ENCODE data around the gene SCGB1C2.
"Not testable (repeated sequence)": the region's sequence is repeated elsewhere in the genome, so short reads cannot be mapped to it uniquely, and the experiment has no call there.

The SCGB1C2 gene

GRCh38 chr17:137166-137807, at the start of gene SCGB1C2:
SCGB1C2 (plus strand) TSS chr17:137569; CDS start chr17:137591, 22 bp downstream.
- DNase-seq (ENCODE audit: low read depth in 1 of 2, low spot score in 1 of 2) = not testable (repeated sequence)

DNA sequence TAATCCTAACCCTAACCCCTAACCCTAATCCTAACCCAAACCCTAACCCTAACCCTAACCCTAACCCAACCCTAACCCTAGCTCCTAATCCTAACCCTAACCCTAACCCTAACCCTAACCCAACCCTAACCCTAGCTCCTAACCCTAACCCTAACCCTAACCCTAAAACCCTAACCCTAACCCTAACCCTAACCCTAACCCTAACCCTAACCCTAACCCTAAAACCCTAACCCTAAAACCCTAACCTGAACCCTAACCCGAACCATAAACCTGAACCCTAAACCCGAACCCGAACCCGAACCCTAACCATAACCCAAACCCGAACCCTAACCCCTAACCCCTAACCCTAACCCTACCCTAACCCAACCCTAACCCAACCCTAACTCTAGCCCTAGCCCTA, 24.3 kb upstream of the SCGB1C2 start:
- not testable (repeated sequence) for DNase-seq (ENCODE audit: low read depth in 1 of 2, low spot score in 1 of 2)

DNA sequence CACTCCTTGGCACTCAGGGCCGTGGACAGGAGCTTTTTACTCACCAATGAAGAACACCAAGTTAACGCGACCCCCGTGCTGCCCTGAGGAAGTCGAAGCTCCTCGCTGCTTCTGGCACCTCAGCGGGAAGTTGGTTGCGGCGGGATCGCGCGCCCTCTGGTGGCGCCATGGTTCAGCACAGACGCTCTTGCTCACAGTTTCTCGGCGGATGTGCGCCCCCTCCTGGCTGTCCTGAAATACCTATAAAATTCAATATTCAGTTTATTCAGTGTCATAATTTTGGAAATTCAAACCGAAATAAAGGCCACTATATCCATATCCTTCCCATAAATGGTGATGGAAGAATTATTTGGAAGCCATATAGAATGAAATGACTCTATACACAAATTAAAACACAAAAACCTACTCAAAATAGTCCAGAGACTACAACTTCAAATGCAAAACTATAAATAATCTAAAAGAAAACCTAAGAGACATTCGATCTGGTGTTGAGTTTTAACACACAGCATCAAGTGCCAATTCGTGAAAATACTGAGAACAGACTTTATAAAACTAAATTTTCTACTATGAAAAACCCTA, 18.9 kb upstream of the SCGB1C2 start:
- DNase-seq (ENCODE audit: low read depth in 1 of 2, low spot score in 1 of 2) = peak in 1 of 2 donors; percentile 43

DNA sequence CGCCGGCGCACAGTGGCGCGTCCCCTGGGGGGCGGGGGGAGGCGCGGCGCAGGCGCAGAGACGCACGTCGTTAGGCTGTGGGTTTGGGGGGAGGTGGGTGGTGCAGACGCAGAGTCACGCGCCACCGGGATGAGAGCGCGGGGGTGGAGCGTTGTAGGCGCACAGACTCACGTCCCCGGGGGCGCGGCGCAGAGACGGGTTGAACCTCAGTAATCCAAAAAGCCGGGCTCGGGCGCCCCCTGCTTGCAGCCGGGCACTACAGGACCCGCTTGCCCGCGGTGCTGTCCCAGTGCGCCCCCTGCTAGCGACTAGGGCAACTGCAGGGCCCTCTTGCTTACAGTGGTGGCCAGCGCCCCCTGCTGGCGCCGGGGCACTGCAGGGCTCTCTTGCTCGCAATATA, 3.4 kb upstream of the SCGB1C2 start:
- not testable (repeated sequence) for DNase-seq (ENCODE audit: low read depth in 1 of 2, low spot score in 1 of 2)

GRCh38 chr17:134332-134785, 3.0 kb upstream of the SCGB1C2 start:
- DNase-seq (ENCODE audit: low read depth in 1 of 2, low spot score in 1 of 2) = not testable (repeated sequence)

DNA sequence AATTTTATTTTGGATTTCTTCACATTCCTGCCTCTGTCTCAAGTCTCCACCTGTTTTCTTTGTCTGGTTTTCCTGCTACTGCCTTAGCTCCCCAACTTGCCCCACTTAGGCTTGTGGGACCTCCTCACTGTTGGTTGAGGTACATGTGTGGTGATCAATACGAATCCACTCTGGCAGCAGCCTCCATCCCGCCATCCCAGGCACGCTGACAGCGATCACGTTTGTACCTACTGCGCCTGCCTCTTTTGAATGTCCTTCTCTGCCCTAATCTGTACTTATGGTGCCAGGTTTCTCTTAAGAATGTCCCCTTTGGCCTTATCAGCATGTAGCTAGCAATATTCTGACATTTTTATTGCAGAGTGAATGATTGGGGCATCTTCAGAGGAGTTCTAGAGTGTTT, 2.3 kb upstream of the SCGB1C2 start:
- DNase-seq (ENCODE audit: low read depth in 1 of 2, low spot score in 1 of 2) = not testable (repeated sequence)

- not testable (repeated sequence) for DNase-seq (ENCODE audit: low read depth in 1 of 2, low spot score in 1 of 2)
Observed at GRCh38 chr17:135895-136294, 1.5 kb upstream of the SCGB1C2 start.

- DNase-seq (ENCODE audit: low read depth in 1 of 2, low spot score in 1 of 2) = peak; percentile 51 to 71
Observed at GRCh38 chr17:136531-136930, 838 bp upstream of the SCGB1C2 start.

DNA sequence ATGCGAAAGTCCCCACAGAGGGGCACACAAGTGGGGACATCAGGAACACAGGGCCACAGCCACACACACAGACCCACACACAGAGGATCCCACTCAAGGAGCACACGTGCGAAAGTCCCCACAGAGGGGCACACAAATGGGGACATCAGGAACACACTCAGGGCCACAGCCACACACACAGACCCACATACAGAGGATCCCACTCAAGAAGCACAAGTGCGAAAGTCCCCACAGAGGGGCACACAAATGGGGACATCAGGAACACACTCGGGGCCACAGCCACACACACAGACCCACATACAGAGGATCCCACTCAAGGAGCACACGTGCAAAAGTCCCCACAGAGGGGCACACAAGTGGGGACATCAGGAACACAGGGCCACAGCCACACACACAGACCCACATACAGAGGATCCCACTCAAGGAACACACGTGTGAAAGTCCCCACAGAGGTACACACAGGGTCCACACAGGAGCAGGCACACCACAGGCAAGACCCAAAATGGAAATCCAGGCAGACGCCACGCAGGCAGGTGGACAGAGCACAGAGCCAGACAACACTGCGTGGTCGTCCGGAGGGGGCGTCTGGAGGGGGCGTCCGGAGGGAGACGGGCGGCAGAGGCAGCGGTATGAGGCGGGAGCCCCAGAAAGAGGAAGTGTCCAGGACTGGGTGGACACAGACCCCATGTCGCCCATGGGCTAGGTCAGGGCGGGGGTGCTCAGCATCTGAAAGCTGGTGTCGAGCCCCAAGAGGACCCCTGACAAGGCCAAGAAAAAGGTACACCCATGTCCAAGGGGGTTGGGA, 2.2 kb downstream of the SCGB1C2 start:
- DNase-seq (ENCODE audit: low read depth in 1 of 2, low spot score in 1 of 2) = not testable (repeated sequence)

GRCh38 chr17:142102-142661, 4.8 kb downstream of the SCGB1C2 start:
- no peak for DNase-seq (ENCODE audit: low read depth in 1 of 2, low spot score in 1 of 2)

GRCh38 chr17:142876-143784, 5.8 kb downstream of the SCGB1C2 start:
- no peak for DNase-seq (ENCODE audit: low read depth in 1 of 2, low spot score in 1 of 2)

DNA sequence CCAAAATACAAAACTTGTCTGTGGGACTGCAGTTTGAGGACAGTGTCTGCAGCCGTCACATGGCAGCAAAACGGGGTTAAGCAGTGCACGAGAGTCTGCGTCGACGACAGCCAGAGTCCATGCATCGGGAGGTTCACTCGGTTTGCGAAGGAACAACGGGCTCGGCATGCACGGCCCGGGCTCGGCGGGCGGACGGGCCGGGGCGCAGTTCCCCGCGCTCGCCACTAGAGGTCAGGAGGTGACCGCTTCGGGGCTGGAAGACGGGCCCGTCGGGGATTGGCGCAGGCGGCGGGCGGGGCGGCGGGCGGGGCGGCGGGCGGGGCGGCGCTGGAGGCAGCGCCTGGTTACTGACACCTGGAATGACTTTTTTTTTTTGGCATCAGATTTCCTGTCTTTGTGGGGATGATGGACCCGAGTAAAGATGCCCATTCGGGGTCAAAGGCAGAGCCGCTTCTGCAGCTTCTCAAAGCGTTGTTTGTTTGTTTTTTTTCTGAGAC, 6.5 kb downstream of the SCGB1C2 start:
- peak; percentile 79 to 87 for DNase-seq (ENCODE audit: low read depth in 1 of 2, low spot score in 1 of 2)

GRCh38 chr17:144936-145670, 7.7 kb downstream of the SCGB1C2 start:
- no peak for DNase-seq (ENCODE audit: low read depth in 1 of 2, low spot score in 1 of 2)

- DNase-seq (ENCODE audit: low read depth in 1 of 2, low spot score in 1 of 2) = no peak
Observed at GRCh38 chr17:145671-146541, 8.5 kb downstream of the SCGB1C2 start.

DNA sequence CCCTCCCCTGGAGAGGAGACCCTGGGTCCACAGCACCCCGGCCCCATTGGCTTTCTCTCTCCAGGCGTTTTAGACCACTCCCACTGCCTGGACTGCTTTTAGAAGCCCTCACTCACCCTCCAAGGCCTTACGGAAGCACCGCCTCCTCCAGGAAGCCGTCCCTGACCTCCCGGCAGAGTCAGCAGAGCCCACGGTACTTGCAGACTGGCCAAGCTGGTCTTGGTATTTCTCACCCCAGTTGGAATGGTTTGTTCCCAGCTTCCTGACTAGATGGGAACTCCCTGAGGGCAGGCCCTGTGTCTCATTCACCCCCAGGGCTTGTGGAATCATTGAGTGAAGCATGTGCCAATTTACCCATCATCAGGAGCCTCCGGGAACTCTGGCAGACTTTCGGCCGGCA, 9.2 kb downstream of the SCGB1C2 start:
- DNase-seq (ENCODE audit: low read depth in 1 of 2, low spot score in 1 of 2) = no peak

DNA sequence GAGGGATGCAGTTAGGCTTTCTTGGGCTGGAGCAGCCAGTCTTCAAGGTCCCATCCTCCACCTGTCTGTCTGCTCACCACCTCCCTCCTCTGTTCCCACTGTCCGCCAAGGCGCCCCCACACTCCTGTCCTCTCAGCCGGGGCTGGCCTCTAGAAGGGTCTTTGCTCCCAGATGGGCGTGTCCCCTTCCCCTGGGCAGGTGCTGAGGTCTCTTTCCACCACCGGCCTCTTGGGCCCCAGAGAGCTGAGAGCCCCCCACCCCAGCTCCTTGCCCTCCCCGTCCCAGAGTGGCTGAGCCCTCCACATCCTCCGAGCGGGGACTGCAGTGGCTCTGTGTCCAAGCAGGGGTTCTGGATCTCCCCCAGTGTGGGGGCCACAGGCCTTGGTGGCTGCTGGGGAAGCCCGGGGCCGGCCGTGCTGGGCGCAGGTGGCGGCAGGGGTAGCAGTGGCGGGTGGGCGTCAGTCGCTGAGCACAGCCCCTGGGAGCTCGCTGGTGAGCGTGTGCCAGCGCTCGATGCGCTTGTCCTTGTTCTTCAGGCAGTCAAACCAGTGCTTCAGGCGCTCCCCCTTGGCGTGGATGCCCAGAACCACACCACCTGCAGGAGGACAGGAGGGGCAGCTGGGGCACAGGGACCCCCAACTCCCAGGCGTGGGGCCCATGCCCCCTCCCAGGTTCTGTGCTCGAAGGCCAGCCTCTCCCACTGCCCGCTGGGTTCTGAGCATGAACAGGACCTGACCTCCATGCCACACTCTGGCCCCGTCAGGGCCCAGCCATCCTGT, 9.8 kb downstream of the SCGB1C2 start:
- no peak for DNase-seq (ENCODE audit: low read depth in 1 of 2, low spot score in 1 of 2)

- no peak for DNase-seq (ENCODE audit: low read depth in 1 of 2, low spot score in 1 of 2)
Observed at GRCh38 chr17:147796-148740, 10.7 kb downstream of the SCGB1C2 start.
